Bronchial epithelial cell (primary cell): ENCODE data around the gene DUSP16. TPM values are rescaled to one million over a fixed set of nuclear protein-coding genes. Genes with fewer than 3 reads are reported as not detected.

Source experiments
- DNase-seq: peaks from one replicate; pipeline ENCODE4 v3.0.0-alpha.2; 2010; ENCODE audit warnings: low read depth
- FAIRE-seq: peaks from 2 replicates; lab custom pipeline; 2011; peaks lifted over from hg19 to GRCh38; lab: Jason Lieb, UNC
- H3K27me3 ChIP-seq: 2 replicates; pipeline ENCODE4 v1.5.1; 2011; ENCODE audit warnings: low read length; ENCODE audit not compliant: control insufficient read depth, insufficient read depth
- H3K36me3 ChIP-seq: 2 replicates; pipeline ENCODE4 v1.5.1; 2011; ENCODE audit warnings: low read length; ENCODE audit not compliant: control insufficient read depth, insufficient read depth
- H3K4me3 ChIP-seq: 2 replicates; pipeline ENCODE4 v1.5.1; 2011; ENCODE audit warnings: mild to moderate bottlenecking, low read depth, low read length, control low read depth
- total RNA-seq: library from RNA; depleted of rRNA; stranded (reverse); fragments of >200 nt; gene quantifications from 2 replicates; pipeline ENCODE4 v1.2.1, GENCODE V29; 2014
- TF ChIP-seq, protein P1 (sequence below): IDR thresholded peaks from 2 replicates; pipeline ENCODE4 v1.5.1; 2011; ENCODE audit warnings: mild to moderate bottlenecking, moderate library complexity, low read length, control low read depth, inconsistent platforms; ENCODE audit not compliant: insufficient read depth, severe bottlenecking

Gene DUSP16
- total RNA-seq, 1 donor from 2014 or later: 14.2 TPM

DNA sequence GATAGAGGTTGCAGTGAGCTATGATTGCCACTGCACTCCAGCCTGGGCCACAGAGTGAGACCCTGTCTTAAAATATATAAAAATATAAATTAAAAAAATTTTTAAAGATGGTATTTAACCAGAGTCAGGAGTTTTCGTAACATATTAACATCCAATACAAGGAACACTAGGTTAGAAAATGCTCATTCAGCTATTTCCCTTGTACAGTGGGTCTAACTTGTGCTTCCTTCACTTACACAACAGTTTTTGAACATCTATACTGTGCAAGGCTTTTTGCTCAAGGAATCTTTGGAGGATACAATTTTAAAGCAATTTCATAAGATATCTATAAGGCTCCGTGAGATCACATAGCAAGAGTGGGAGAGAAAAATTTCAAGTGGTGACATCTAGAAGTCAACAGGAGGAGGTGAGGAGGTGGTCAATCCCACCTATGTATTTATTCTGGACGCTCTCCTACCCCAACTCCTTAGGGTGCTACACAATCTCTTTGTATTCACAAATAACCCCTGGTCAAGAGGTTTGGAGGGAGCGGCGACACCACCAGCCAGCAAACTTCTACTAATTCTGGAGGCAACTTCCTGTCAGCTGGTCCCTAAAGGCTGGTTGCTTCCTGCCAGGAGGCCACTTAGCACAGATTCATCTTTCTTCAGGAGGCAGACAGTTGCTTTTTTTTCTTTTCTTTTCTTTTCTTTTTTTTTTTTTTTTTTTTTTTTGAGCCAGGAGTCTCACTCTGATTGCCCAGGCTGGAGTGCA is 22.2 kb downstream of the DUSP16 start:
- Histone ChIP-seq H3K27me3 (no peaks in the 10 kb centered on the region), H3K36me3 (no peaks in the 10 kb centered on the region), H3K4me3 (no peak overlapping the region)
- FAIRE-seq: no peak
- DNase-seq: no peak
- TF ChIP-seq, protein P1, sequence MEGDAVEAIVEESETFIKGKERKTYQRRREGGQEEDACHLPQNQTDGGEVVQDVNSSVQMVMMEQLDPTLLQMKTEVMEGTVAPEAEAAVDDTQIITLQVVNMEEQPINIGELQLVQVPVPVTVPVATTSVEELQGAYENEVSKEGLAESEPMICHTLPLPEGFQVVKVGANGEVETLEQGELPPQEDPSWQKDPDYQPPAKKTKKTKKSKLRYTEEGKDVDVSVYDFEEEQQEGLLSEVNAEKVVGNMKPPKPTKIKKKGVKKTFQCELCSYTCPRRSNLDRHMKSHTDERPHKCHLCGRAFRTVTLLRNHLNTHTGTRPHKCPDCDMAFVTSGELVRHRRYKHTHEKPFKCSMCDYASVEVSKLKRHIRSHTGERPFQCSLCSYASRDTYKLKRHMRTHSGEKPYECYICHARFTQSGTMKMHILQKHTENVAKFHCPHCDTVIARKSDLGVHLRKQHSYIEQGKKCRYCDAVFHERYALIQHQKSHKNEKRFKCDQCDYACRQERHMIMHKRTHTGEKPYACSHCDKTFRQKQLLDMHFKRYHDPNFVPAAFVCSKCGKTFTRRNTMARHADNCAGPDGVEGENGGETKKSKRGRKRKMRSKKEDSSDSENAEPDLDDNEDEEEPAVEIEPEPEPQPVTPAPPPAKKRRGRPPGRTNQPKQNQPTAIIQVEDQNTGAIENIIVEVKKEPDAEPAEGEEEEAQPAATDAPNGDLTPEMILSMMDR: no peak

DNA sequence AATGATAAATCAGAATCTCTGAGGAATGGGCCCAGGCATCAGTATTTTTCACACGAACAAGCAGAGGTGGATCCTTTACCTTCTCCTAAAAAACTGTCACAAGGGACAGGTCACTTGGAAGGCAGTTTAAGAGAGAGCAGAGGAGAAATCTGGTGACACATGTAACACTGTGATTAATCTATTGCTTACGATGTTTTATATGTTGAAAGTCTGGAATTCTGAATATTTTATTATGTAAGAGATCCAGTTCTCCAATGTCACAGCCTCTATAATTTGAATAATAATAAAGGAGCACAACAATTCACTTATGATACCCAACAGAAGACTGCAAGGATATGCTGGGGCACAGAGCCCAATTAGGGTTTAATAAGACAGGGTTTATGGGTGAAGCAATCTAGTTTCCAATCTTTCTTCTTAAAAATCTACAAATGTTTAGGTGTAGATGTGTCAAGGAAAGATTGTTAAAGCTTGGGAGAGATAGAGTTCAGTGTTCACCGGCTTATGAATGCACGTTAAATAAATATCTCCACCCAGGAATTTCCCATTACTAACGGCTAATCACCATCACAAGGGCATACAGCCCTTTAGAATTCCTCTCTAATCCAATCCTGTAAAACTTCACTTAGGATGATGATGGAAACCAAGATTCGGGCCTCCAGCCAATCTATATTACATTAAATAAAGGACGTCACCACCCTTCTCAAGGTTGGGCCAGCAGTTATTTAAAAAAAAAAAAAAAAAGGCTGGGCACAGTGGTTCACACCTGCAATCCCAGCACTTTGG is 23.4 kb downstream of the DUSP16 start:
- TF ChIP-seq, protein P1: no peak
- FAIRE-seq (no peak), DNase-seq (peak; percentile 93)
- no peaks in the 10 kb centered on the region for H3K27me3 ChIP-seq
- no peak overlapping the region for H3K4me3 ChIP-seq
- no peaks in the 10 kb centered on the region for H3K36me3 ChIP-seq

DNA sequence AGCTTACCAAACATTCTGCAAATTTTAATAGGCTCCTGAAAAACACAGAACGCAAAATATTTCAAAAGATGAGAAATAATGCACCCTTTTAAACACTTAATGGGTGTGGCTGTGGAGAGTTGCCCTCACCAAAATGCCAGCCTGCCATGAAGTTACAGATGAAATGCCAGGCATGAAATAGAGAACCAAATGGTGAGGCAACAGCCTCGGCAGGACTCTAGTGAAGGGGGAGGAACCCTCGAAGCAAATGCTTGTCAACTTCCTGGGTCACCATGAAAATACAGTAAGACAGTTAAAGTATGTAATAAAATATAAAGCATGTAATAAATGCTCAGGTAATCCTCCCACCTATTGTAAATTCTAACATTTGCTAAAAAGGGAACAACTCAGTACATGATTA is 24.1 kb downstream of the DUSP16 start:
- no peaks in the 10 kb centered on the region for H3K36me3 ChIP-seq
- TF ChIP-seq, protein P1: no peak
- DNase-seq (peak; percentile 31), FAIRE-seq (no peak)
- H3K27me3 ChIP-seq: no peaks in the 10 kb centered on the region
- H3K4me3 ChIP-seq: no peak overlapping the region

DNA sequence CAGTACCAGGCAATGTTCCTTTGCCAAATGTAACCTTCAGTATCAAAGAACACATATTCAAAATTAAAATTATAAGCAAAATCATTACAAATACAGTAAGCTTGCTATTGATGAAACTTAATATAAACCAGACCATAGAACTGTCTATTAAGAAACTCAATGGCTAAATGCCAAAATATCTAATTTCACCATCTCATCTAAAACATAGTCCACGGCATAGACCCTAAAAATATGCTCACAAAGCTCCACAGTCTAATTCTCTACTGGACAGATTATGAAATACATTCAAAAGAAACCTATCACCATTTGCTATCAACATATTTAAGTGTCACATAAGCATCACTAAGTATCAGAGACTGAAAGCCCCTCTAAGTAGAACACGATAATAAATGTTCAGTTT is 25.2 kb downstream of the DUSP16 start:
- DNase-seq: no peak
- TF ChIP-seq, protein P1: no peak
- H3K36me3 ChIP-seq: no peaks in the 10 kb centered on the region
- no peak overlapping the region for H3K4me3 ChIP-seq
- no peak for FAIRE-seq
- no peaks in the 10 kb centered on the region for H3K27me3 ChIP-seq

DNA sequence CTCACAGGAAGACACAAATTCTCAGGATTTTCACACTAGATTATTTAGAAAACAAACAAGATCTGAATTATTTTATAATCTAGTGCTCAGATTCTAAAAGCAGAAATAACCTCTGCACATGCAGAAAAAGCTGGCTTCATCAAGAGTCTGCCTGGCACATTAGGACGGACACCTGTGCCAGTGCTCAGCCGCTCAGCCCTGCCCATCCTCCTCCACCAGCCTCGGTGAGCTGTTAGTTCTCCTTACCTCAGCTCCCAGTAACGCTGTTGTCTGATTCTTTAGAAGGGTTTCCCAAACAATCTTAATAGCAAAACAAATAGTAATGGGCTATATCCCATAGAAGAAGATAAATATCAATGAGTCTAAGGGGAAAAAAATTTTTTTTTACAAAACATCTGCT is 27.7 kb downstream of the DUSP16 start:
- H3K4me3 ChIP-seq: no peak overlapping the region
- no peaks in the 10 kb centered on the region for H3K27me3 ChIP-seq
- DNase-seq: no peak
- FAIRE-seq: no peak
- H3K36me3 ChIP-seq: no peaks in the 10 kb centered on the region
- TF ChIP-seq, protein P1: no peak
